ENCODE data around the gene DPP8. TPM values are rescaled to one million over a fixed set of nuclear protein-coding genes. Genes with fewer than 3 reads are reported as not detected.
A peak's percentile ranks its signal among the peaks of the same experiment; 100 is the strongest.

The DPP8 gene
- polyA plus RNA-seq, 6 donors from 2014 or later: 40.6 to 98.5 (median 48.3) TPM

DNA sequence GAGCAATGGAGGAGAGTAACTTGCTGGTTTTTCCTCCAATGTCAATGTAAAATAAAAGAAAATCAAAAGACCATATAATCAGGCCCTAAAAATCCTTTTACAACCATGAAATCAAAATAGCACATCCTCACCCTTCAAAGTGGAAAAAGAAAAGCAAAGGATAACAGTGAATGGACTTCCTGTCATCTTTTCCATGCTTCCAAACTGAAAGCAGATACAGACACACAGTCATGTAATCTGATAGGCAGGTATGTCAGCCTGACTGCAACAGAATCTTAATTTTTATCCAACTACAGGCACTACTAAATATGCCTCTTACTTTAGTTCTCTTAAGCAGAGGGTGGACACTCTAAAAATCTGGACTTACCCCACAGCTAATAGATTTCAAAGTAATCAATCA, 66.9 kb downstream of the DPP8 start:
- H3K27ac Mint-ChIP-seq: no peak overlapping the region

GRCh38 chr15:65447145-65447544, 70.3 kb downstream of the DPP8 start:
- Mint-ChIP-seq H3K4me3 (no peak overlapping the region), H3K9me3 (no peaks in the 10 kb centered on the region), H3K27me3 (no peaks in the 10 kb centered on the region), H3K4me1 (no peaks in the 10 kb centered on the region), H3K27ac (no peak overlapping the region), H3K36me3 (peaks cover 6 to 16% of the 10 kb centered on the region in 2 donors)
- ATAC-seq (ENCODE audit: low read depth in 2 of 2) (no peak), DNase-seq (no peak)

More for the DNA sequence above, 66.9 kb downstream of the DPP8 start:
- DNase-seq (no peak), ATAC-seq (ENCODE audit: low read depth in 2 of 2) (no peak)
- peaks cover 3 to 6% (median 4%) of the 10 kb centered on the region in 3 donors for H3K4me1 Mint-ChIP-seq
- no peak overlapping the region for H3K4me3 Mint-ChIP-seq
- H3K9me3 Mint-ChIP-seq: no peaks in the 10 kb centered on the region
- peaks cover 14 to 19% of the 10 kb centered on the region in 2 donors for H3K36me3 Mint-ChIP-seq
- H3K27me3 Mint-ChIP-seq: no peaks in the 10 kb centered on the region

- Mint-ChIP-seq H3K27me3 (peaks cover 10 to 11% (median 11%) of the 10 kb centered on the region in 3 donors), H3K36me3 (no peaks in the 10 kb centered on the region), H3K4me3 (peak overlapping the region in 1 of 8 donors; percentile 29), H3K9me3 (peaks cover 0 to 2% (median 0%) of the 10 kb centered on the region in 7 donors), H3K27ac (no peak overlapping the region), H3K4me1 (no peaks in the 10 kb centered on the region)
- no peak for ATAC-seq (ENCODE audit: low read depth in 2 of 2)
- no peak for DNase-seq
Measured at GRCh38 chr15:65434201-65434600, 83.3 kb downstream of the DPP8 start.

DNA sequence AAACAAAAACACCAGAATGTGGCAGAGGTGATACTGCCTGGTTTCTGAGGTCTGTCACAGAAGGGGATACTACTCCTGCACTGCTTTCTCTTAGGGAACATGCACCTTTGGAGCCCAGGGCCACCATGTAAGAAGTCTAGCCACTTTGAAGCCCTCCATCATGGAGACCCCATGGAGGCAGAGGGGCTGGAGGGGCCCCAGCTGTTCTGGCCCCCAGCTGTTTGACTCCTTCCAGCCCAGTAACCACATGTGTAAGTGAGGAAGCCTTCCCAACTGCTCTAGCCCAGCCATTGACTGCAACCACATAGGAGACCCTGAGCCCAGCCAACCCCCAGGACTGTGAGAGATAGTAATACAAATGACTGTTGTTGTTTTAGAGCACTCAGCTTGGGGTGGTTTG, 85.8 kb downstream of the DPP8 start:
- peaks cover 0 to 2% (median 0%) of the 10 kb centered on the region in 7 donors for H3K9me3 Mint-ChIP-seq
- ATAC-seq (ENCODE audit: low read depth in 2 of 2) (no peak), DNase-seq (no peak)
- H3K36me3 Mint-ChIP-seq: no peaks in the 10 kb centered on the region
- no peak overlapping the region for H3K4me3 Mint-ChIP-seq
- H3K27ac Mint-ChIP-seq: no peak overlapping the region
- no peaks in the 10 kb centered on the region for H3K4me1 Mint-ChIP-seq
- peaks cover 10 to 11% (median 11%) of the 10 kb centered on the region in 3 donors for H3K27me3 Mint-ChIP-seq

DNA sequence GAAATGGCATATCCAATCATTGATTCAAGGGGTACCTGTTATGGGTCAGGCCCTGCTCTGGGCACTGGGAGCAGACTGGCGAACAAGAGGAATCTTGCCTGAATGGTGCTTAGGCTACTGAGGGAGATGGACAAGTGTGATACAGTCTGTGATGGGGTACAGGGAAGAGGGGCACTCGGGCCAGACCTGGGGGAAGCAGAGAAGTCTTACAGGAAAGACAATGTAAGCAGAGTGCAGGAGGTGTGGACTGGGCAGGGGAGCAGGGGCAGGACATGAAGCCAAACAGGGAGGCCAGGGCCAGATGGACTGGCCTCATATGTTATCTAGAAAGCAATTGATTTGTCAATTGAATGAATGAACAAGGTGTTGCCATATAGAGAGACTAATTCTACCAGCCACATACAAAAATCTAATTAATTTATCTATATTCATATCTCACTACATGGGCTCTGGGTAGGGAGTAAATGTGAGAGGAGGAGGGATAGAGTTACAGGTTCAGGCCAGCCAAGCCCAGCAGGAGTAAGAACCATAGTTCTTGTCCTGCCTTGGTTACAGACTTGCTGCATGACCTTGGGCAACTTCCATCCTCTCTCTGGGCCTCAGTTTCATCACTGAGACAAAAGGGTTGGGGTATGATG, 91.2 kb downstream of the DPP8 start:
- peak overlapping the region in 1 of 8 donors; percentile 31 for H3K4me3 Mint-ChIP-seq
- H3K36me3 Mint-ChIP-seq: peaks cover 0 to 20% of the 10 kb centered on the region in 2 donors
- H3K27me3 Mint-ChIP-seq: peaks cover 29 to 47% (median 46%) of the 10 kb centered on the region in 3 donors
- no peak overlapping the region for H3K27ac Mint-ChIP-seq
- H3K9me3 Mint-ChIP-seq: peaks cover 0 to 2% (median 0%) of the 10 kb centered on the region in 7 donors
- H3K4me1 Mint-ChIP-seq: peaks cover 15 to 16% (median 16%) of the 10 kb centered on the region in 3 donors
- ATAC-seq (ENCODE audit: low read depth in 2 of 2) (no peak), DNase-seq (no peak)

DNA sequence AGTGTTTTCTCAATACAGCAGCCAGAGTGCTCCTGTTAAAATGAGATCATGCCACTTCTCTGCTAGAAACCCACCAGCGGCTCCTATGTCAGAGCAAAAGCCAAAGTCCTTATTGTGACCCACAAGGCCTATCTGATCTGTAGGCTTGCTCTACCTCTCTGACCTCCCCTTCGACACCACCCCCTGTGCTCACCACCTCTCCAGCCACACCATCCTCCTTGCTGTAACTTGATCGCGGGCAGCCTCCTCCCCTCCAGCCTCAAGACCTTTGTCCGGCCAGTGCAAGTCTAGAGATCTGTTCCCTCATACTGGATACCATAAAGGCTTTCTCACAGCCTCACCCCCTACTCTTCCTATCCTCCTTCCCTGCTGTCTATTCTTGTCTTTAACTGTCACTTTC, 92.8 kb downstream of the DPP8 start:
- Mint-ChIP-seq H3K27me3 (peaks cover 42 to 61% (median 60%) of the 10 kb centered on the region in 3 donors), H3K4me3 (peak overlapping the region in 5 of 8 donors; percentile 4 to 84 (median 59)), H3K4me1 (peaks cover 15 to 23% (median 16%) of the 10 kb centered on the region in 3 donors), H3K9me3 (peaks cover 0 to 4% (median 0%) of the 10 kb centered on the region in 7 donors), H3K27ac (no peak overlapping the region), H3K36me3 (peaks cover 0 to 29% of the 10 kb centered on the region in 2 donors)
- ATAC-seq (ENCODE audit: low read depth in 2 of 2): no peak
- DNase-seq: no peak

DNA sequence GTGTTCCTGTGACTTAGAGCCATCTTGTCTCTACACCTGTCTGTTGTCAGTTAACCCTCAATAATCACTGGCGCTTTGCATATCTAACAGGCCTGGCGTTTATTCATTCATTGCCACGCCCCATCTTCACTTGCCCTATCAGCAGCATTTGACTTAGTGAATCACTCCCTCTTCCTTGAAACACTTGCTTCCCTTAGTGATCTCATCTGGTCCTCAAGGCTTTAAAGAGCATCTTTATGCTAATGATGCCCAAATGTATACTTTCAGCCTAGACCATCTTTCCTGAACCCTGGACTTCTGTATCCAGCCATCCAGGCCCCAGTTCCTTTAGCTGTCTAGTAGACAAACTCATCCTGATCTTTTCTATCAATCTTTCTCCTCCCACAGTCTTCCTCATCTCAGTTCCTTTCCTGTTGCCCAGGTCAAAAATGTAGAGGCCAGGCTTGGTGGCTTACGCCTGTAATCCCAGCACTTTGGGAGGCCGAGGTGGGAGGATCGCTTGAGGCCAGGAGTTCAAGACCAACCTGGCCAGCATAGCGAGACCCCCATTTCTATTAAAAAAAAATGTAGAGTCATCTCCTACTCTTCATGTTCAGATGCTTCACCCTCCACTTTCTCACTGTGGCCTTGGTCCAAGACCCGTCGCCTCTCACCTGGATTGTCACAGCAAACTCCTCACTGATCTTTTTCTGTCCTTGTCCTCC, 93.4 kb downstream of the DPP8 start:
- Mint-ChIP-seq H3K27me3 (peaks cover 48 to 67% (median 65%) of the 10 kb centered on the region in 3 donors), H3K9me3 (peaks cover 0 to 2% (median 0%) of the 10 kb centered on the region in 7 donors), H3K36me3 (peaks cover 0 to 29% of the 10 kb centered on the region in 2 donors), H3K27ac (no peak overlapping the region), H3K4me1 (peaks cover 15 to 23% (median 16%) of the 10 kb centered on the region in 3 donors), H3K4me3 (peak overlapping the region; percentile 46 to 95 (median 85))
- no peak for DNase-seq
- ATAC-seq (ENCODE audit: low read depth in 2 of 2): no peak

DNA sequence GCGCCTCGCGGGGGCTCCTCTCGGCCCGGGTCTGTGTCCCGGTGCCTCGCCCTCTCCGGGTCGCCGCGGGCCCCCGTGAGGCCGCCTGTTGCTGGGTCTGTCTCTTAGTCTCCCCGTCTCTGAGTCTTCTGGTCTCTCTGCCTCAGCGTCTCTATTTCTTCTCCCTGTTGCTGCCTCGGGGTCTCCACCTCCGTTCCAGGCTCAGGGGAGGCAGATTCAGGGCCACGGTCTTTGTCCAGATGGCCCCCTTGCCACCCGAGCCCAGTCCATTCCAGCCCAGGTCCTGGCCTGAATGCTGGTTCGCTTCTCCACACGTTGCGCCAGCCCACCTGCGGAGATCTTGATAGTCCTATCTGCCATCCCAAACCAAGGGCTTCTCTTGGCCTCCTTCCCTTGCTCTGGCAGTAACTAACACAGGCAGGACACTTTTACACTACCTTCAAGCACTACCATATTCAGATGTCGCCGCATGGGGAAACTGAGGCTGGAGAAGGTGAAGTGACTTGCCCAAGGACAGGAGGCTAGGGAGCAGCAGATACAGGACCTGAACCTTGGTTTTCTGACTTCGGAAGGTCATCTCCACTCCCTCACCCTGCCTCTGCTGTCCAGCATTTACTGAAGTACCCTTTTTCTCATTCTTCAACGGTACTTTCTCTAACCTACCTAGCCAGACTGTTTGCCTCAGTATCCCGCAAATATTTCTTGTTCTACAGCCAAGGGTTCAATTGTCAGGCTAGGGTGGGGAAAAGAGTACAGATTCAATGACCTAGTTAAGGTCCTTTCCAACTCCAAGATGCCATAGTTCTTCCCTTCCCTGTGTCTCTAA, 94.1 kb downstream of the DPP8 start:
- Mint-ChIP-seq H3K36me3 (peaks cover 0 to 29% of the 10 kb centered on the region in 2 donors), H3K9me3 (peaks cover 0 to 2% (median 0%) of the 10 kb centered on the region in 7 donors), H3K27me3 (peaks cover 53 to 74% (median 72%) of the 10 kb centered on the region in 3 donors), H3K4me3 (peak overlapping the region; percentile 25 to 95 (median 88)), H3K4me1 (peaks cover 15 to 23% (median 16%) of the 10 kb centered on the region in 3 donors), H3K27ac (peak overlapping the region in 2 of 6 donors; percentile 52 to 94)
- ATAC-seq (ENCODE audit: low read depth in 2 of 2): no peak
- no peak for DNase-seq

GRCh38 chr15:65421360-65422215, 95.9 kb downstream of the DPP8 start:
- Mint-ChIP-seq H3K27ac (peak overlapping the region in 2 of 6 donors; percentile 16 to 43), H3K27me3 (peaks cover 59 to 92% (median 89%) of the 10 kb centered on the region in 3 donors), H3K9me3 (peaks cover 0 to 2% (median 0%) of the 10 kb centered on the region in 7 donors), H3K4me3 (peak overlapping the region; percentile 75 to 96 (median 86)), H3K36me3 (peaks cover 0 to 29% of the 10 kb centered on the region in 2 donors), H3K4me1 (peaks cover 15 to 23% (median 16%) of the 10 kb centered on the region in 3 donors)
- ATAC-seq (ENCODE audit: low read depth in 2 of 2) (peak; percentile 40 to 49), DNase-seq (no peak)

DNA sequence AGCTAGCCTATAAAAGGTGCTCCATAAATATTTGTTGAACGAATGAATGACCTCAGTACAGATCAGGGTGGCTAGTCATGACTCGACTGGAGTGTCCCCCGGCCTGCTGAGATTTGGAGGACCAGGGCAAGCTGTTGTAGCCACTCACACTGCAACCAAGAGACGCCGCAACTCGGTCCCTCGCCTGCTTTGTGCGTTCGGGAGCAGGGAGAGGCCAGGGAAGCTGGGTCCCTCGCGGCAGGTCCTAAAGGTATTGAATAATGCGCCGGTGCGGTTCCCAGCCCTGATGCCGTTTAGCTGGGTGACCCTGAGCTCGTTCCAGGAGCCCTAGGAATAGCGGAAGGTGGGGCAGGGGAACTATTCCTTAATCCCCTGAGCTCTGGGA, 96.5 kb downstream of the DPP8 start:
- peaks cover 59 to 90% (median 90%) of the 10 kb centered on the region in 3 donors for H3K27me3 Mint-ChIP-seq
- peaks cover 15 to 23% (median 16%) of the 10 kb centered on the region in 3 donors for H3K4me1 Mint-ChIP-seq
- ATAC-seq (ENCODE audit: low read depth in 2 of 2) (no peak), DNase-seq (no peak)
- peaks cover 0 to 2% (median 0%) of the 10 kb centered on the region in 7 donors for H3K9me3 Mint-ChIP-seq
- peaks cover 0 to 29% of the 10 kb centered on the region in 2 donors for H3K36me3 Mint-ChIP-seq
- no peak overlapping the region for H3K27ac Mint-ChIP-seq
- peak overlapping the region in 4 of 8 donors; percentile 26 to 88 (median 34) for H3K4me3 Mint-ChIP-seq

- DNase-seq (no peak), ATAC-seq (ENCODE audit: low read depth in 2 of 2) (no peak)
- H3K27ac Mint-ChIP-seq: peak overlapping the region in 1 of 6 donors; percentile 49
- peaks cover 49 to 68% (median 66%) of the 10 kb centered on the region in 3 donors for H3K27me3 Mint-ChIP-seq
- peaks cover 12 to 23% (median 16%) of the 10 kb centered on the region in 3 donors for H3K4me1 Mint-ChIP-seq
- H3K36me3 Mint-ChIP-seq: peaks cover 0 to 23% of the 10 kb centered on the region in 2 donors
- H3K9me3 Mint-ChIP-seq: peaks cover 0 to 2% (median 0%) of the 10 kb centered on the region in 7 donors
- H3K4me3 Mint-ChIP-seq: no peak overlapping the region
Measured at GRCh38 chr15:65418596-65418995, 98.9 kb downstream of the DPP8 start.

- no peak for ATAC-seq (ENCODE audit: low read depth in 2 of 2)
- Mint-ChIP-seq H3K9me3 (peaks cover 0 to 2% (median 0%) of the 10 kb centered on the region in 7 donors), H3K4me3 (no peak overlapping the region), H3K36me3 (peaks cover 0 to 10% of the 10 kb centered on the region in 2 donors), H3K27me3 (peaks cover 38 to 54% (median 53%) of the 10 kb centered on the region in 3 donors), H3K27ac (no peak overlapping the region), H3K4me1 (peaks cover 2 to 13% (median 5%) of the 10 kb centered on the region in 3 donors)
- no peak for DNase-seq
Measured at GRCh38 chr15:65416845-65417416, 100.6 kb downstream of the DPP8 start.

Data from naive B cell (primary cell).